ENCODE results near the gene CACNB2.

Gene CACNB2

DNA sequence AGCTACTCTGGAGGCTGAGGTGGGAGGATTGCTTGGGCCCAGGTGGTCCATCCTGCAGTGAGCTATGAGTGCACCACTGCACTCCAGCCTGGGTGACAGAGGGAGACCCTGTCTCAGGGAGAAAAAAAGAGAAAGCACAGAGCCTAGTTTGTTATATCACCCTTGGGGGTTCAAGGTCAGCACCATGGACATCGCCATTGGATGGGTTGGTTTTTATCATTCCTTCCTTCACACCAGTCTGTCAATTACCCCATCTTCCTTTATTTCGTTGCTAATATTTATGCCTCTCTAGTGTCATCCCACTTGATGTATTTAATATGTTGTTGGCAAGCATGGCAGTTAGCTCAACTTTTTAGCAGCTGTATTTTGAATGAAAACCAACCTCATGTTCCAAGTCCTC is 328.9 kb downstream of the CACNB2 start:
- DNase-seq (ENCODE audit: low read depth) = no peak
- H3K4me3 ChIP-seq (ENCODE audit: low read depth, low read length) = no peak overlapping the region
- TF ChIP-seq, protein P1, sequence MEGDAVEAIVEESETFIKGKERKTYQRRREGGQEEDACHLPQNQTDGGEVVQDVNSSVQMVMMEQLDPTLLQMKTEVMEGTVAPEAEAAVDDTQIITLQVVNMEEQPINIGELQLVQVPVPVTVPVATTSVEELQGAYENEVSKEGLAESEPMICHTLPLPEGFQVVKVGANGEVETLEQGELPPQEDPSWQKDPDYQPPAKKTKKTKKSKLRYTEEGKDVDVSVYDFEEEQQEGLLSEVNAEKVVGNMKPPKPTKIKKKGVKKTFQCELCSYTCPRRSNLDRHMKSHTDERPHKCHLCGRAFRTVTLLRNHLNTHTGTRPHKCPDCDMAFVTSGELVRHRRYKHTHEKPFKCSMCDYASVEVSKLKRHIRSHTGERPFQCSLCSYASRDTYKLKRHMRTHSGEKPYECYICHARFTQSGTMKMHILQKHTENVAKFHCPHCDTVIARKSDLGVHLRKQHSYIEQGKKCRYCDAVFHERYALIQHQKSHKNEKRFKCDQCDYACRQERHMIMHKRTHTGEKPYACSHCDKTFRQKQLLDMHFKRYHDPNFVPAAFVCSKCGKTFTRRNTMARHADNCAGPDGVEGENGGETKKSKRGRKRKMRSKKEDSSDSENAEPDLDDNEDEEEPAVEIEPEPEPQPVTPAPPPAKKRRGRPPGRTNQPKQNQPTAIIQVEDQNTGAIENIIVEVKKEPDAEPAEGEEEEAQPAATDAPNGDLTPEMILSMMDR (IDR thresholded peaks at IDR 0.05; ENCODE audit: low read depth, low read length, missing control alignments) = no peak
- in situ Hi-C loops (cut with HindIII; ENCODE audit: low sequenced_read_pairs) = no loop called here

DNA sequence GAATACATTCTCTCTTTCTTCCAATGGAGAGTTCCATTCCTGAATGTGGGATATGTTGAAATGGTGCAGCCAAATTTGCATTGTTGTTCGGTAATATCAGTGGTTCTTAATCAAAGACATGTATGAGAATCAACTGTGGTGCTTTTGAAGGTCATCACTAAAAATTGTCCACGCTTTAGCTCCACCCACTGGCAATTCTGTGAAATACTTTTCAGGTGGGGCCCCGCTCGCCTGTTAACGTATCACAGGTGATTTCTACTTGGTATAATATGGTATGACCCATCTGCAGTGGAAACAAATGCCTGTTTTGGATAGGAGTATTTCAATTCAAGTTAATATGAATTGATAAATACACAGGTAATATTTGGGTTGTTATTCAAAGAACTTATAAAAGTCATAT is 332.8 kb downstream of the CACNB2 start:
- TF ChIP-seq, protein P1 (IDR thresholded peaks at IDR 0.05; ENCODE audit: low read depth, low read length, missing control alignments) = no peak
- no peak for DNase-seq (ENCODE audit: low read depth)
- in situ Hi-C loops (cut with HindIII; ENCODE audit: low sequenced_read_pairs) = no loop called here
- no peak overlapping the region for H3K4me3 ChIP-seq (ENCODE audit: low read depth, low read length)

DNA sequence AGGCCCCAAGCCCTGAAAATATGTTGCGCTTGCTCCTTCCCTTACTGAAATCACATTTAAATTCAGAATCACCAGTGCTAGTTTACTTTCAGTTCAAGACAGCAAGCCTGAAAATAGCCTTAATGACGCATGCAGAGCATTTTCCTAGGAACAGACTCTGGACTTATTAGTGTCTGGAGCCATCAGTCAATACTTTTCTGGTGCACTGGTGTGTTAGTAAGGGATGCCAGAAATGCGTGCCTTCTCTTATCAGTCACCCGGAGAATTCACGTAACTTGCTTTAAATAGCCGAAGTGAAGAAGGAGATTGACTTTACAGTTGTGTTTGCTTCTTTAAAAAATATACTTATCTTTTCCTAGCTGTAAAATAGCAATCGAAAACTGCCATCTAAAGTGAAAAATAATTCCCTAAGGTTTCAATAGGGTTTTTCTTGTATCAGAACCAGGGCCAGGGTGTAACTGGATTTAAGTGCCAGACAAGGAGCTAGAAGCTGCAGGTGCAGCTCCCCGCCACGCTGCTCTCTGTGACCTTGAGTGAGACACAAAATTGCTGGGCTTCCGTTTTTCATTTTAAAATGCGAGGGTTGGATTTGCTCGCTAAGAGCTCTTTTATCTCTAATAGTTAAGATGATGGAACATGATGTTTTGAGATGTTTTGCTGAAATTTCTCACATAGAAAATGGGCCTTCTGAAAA is 333.3 kb downstream of the CACNB2 start:
- in situ Hi-C loops (cut with HindIII; ENCODE audit: low sequenced_read_pairs) = no loop called here
- no peak overlapping the region for H3K4me3 ChIP-seq (ENCODE audit: low read depth, low read length)
- no peak for DNase-seq (ENCODE audit: low read depth)
- TF ChIP-seq, protein P1 (IDR thresholded peaks at IDR 0.05; ENCODE audit: low read depth, low read length, missing control alignments) = no peak

DNA sequence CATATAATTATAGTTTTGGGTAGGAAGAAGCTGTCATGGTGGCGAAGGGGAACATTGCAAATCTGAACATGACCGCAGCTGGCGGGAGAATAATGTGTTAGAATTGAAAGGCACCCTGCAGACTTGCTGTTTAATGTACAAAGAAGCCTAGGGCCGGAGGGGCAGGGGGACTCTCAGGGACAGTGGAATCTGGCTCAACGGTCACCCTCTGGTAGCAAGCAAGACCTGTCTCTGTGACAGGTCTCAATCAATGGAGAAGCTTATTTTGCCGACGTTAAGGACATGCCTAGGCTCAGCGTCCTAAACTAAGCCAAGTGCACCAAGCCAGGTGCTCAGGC is 333.9 kb downstream of the CACNB2 start:
- DNase-seq (ENCODE audit: low read depth) = no peak
- in situ Hi-C loops (cut with HindIII; ENCODE audit: low sequenced_read_pairs) = no loop called here
- no peak overlapping the region for H3K4me3 ChIP-seq (ENCODE audit: low read depth, low read length)
- TF ChIP-seq, protein P1 (IDR thresholded peaks at IDR 0.05; ENCODE audit: low read depth, low read length, missing control alignments) = no peak

DNA sequence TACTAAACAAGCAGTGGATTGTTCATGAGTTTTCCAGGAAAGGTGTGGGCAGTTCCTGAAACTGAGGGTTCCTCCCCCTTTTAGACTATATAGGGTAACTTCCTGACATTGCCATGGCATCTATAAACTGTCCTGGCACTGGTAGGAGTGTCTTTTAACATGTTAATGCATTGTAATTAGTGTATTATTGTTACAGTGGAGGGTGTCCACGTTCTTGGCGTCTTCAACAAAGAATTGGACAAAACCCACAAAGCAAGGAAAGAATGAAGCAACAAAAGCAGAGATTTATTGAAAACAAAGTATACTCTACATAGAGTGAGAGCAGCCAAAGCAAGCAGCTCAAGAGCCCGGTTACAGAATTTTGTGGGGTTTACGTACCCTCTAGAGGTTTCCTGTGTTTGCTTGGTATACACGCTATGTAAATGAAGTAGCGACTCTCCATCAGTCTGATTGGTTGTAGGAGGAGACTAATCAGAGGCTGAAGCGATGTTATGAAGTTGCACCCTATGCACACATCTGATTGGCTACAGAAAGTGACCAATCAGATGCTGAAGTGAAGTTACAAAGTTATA is 335.9 kb downstream of the CACNB2 start:
- no peak for DNase-seq (ENCODE audit: low read depth)
- H3K4me3 ChIP-seq (ENCODE audit: low read depth, low read length) = no peak overlapping the region
- TF ChIP-seq, protein P1 (IDR thresholded peaks at IDR 0.05; ENCODE audit: low read depth, low read length, missing control alignments) = no peak
- in situ Hi-C loops (cut with HindIII; ENCODE audit: low sequenced_read_pairs) = no loop called here

DNA sequence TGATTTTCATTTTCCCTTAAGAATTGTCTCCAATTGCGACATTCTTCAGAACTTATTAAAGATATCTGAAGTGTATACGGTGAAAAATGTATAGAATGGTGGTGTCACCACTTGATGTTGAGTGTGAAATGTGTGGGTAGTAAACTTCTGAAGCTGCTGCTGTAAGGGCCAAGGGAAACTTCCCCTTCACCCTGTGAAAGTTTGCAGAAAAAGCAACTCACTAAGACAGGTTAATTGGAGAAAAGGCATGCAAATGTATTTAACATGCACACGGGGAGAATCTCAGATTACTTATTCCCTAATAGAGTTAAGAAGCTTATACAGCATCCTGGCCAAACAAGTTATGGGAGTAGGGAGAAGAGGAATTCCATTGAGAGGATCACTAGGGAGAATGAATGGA is 338.1 kb downstream of the CACNB2 start:
- no peak for DNase-seq (ENCODE audit: low read depth)
- TF ChIP-seq, protein P1 (IDR thresholded peaks at IDR 0.05; ENCODE audit: low read depth, low read length, missing control alignments) = no peak
- H3K4me3 ChIP-seq (ENCODE audit: low read depth, low read length) = no peak overlapping the region
- in situ Hi-C loops (cut with HindIII; ENCODE audit: low sequenced_read_pairs) = no loop called here

Measured in astrocyte of the cerebellum (primary cell).